ENCODE data around the gene EHD1.

DNA sequence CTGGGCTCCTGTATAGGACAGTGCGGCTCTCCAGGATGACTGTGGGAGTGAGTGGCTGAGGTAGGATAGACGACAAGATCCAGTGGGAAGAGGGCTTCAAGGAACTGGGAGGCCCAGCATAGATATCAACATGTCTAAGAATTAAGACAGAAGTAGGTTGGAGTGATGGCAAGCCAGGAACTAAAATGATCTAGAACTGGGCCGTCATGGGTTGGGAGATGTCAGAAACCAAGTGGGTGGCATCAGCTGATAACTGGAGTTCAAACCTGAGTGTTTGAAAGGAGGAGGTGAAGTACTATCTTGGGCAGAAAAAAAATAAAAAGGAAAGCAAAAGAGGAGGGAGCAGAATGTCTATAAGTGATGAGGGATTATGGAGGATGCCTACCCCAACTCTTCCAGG is 60.9 kb downstream of the EHD1 start:
- TF ChIP-seq, protein P1, sequence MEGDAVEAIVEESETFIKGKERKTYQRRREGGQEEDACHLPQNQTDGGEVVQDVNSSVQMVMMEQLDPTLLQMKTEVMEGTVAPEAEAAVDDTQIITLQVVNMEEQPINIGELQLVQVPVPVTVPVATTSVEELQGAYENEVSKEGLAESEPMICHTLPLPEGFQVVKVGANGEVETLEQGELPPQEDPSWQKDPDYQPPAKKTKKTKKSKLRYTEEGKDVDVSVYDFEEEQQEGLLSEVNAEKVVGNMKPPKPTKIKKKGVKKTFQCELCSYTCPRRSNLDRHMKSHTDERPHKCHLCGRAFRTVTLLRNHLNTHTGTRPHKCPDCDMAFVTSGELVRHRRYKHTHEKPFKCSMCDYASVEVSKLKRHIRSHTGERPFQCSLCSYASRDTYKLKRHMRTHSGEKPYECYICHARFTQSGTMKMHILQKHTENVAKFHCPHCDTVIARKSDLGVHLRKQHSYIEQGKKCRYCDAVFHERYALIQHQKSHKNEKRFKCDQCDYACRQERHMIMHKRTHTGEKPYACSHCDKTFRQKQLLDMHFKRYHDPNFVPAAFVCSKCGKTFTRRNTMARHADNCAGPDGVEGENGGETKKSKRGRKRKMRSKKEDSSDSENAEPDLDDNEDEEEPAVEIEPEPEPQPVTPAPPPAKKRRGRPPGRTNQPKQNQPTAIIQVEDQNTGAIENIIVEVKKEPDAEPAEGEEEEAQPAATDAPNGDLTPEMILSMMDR (optimal IDR thresholded peaks at IDR 0.05 in 1 of 3, IDR thresholded peaks at IDR 0.05 in 1 of 3, conservative IDR thresholded peaks at IDR 0.05 in 1 of 3; ENCODE audit: extremely low read depth in 1 of 3, insufficient read depth in 2 of 3, low read length in 3 of 3): no peak
- no peak for TF ChIP-seq EZH2 (IDR thresholded peaks at IDR 0.05; ENCODE audit: low read length)
